OCI-LY3 (cell line): ENCODE measurements around the gene NANOS2.

ENCODE experiments used
- CTCF ChIP-seq: fragments of 200-600, 300-600 bp; sonication (generic); IDR thresholded peaks from 2 replicates; pipeline ENCODE4 v1.5.1; 2014; ENCODE audit warnings: antibody characterized with exemption, low read length, low read depth
- EZH2phosphoT487 ChIP-seq: fragments of 200-600 bp; shearing (Covaris generic); IDR thresholded peaks from 2 replicates; pipeline ENCODE4 v1.6.1; 2018; ENCODE audit warnings: antibody characterized with exemption, mixed run types, low read depth

- TF ChIP-seq CTCF = no peak
- TF ChIP-seq EZH2phosphoT487 = no peak
Observed at GRCh38 chr19:45952341-45952685, 37.7 kb upstream of the NANOS2 start.
